G401.6 (cell line): ENCODE measurements around the gene THOC2.
"Not testable (repeated sequence)": the region's sequence is repeated elsewhere in the genome, so short reads cannot be mapped to it uniquely, and the experiment has no call there.

Experiments used
- FAIRE-seq: peaks from 2 replicates; lab custom pipeline; 2012; peaks lifted over from hg19 to GRCh38; lab: Jason Lieb, UNC

The THOC2 gene

DNA sequence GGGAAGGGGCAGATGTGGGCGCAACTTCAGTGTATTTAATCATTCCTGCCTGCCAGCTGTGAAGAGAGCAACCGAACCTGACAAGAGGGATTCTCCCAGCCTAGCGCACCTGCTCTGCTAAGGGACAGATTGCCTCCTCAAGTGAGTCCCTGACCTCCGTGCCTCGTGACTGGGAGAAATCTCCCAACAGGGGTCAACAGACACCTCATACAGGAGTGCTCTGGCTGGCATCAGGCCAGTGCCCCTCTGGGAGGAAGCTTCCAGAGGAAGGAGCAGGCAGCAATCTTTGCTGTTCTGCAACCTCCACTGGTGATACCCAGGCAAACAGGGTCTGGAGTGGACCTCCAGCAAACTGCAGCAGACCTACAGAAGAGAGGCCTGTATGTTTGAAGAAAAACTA is 158.8 kb downstream of the THOC2 start:
- FAIRE-seq, result not testable (repeated sequence)

DNA sequence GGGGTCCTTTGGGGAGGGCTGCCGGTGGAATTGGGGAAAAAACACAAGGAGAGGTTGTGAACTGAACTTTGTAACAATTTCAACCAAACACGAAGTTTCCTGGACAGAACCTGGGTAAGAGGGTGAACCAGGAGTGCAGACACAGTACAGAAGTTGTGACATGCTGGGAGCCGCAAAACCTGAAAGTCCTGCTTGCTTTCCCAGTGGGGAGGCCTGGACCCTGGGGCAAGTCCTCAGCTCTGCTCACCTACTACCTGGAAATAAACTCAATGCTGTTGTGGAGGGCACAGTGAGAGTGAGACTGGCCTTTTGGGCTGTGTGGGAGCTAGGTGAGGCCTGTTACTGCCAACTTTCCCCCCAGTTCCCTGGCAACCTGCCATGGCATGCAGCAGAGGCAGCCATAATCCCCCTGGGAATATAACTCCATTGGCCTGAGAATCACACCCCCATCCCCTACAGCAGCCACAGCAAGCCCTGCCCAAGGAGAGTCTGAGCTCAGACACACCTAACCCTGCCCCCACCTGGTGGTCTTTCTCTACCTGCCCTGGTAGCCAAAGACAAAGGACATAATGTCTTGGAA is 162.8 kb downstream of the THOC2 start:
- FAIRE-seq, result no peak

GRCh38 chrX:123563167-123563566 is 169.7 kb downstream of the THOC2 start:
- FAIRE-seq, result no peak

- FAIRE-seq, result no peak
Measured at GRCh38 chrX:123562342-123563146, 170.3 kb downstream of the THOC2 start.

DNA sequence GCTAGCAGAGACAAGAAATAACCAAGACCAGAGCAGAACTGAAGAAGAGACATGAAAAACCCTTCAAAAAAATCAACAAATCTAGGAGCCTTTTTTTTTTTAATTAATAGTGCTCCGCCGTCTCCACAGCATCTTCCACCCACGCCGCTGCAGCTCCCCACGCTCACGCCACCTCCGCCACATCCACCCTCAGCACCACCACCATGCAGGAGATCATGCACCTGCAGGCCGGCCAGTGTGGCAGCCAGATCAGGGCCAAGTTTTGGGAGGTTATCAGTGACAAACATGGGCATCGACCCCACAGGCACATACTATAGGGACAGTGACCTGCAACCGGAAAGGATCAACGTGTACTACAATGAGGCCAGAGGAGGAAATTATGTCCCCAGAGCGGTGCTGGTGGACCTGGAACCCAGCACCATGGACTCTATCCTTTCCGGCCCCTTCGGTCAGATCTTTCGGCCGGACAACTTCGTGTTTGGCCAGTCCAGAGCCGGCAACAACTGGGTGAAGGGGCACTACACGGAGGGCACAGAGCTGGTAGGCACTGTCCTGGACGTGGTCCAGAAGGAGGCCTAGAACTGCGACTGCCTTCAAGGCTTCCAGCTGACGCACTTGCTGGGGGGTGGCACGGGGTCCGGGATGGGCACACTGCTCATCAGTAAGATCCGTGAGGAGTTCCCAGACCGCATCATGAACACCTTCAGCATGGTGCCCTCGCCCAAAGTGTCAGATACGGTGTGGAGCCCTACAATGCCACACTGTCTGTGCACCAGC is 171.2 kb downstream of the THOC2 start:
- no peak for FAIRE-seq

GRCh38 chrX:123550829-123551228 is 182.0 kb downstream of the THOC2 start:
- FAIRE-seq, result no peak
